ENCODE data around the gene PCGF2.
"Not testable (repeated sequence)": the region's sequence is repeated elsewhere in the genome, so short reads cannot be mapped to it uniquely, and the experiment has no call there.

PCGF2 gene

DNA sequence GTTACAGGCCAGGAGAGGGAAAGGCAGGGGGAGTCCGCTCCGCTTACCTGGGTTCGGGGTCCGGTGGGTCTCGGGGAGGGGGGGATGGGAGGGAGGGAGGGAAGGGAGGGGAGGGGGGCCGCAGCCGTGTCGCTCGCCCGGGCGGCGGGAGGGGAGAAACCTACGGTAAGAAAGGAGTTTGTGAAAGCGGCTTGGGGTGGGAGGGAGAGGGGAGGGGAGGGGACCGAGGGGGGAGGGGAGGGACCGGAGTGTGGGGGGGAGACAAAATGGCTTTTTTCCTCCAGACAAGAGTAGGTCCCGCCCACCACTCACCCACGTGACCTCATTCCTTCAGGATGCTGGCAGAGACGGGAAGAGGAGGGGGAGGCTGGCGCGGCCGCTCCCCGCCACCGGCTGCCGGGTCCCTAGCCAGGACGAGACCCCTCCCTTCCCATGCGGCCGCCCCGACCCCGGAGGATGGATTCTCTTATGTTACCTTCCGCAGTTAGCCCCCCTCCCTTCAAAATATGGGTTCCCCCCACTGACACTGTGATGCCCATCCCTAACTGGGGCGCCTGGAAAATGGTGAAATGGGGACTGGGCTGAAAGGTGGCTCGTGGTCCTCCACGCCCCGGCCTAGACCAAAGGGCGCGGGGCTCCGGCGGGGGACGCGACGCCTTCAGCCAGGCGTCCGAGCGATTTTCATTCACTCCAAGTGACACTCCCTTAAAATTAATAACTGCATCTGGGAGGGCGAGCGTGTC is at the start of gene PCGF2:
PCGF2 (minus strand) TSS at position 188 of the 743 bp plus-strand sequence. CDS start 7,934 bp downstream, outside the sequence.
- TF ChIP-seq, protein P1, sequence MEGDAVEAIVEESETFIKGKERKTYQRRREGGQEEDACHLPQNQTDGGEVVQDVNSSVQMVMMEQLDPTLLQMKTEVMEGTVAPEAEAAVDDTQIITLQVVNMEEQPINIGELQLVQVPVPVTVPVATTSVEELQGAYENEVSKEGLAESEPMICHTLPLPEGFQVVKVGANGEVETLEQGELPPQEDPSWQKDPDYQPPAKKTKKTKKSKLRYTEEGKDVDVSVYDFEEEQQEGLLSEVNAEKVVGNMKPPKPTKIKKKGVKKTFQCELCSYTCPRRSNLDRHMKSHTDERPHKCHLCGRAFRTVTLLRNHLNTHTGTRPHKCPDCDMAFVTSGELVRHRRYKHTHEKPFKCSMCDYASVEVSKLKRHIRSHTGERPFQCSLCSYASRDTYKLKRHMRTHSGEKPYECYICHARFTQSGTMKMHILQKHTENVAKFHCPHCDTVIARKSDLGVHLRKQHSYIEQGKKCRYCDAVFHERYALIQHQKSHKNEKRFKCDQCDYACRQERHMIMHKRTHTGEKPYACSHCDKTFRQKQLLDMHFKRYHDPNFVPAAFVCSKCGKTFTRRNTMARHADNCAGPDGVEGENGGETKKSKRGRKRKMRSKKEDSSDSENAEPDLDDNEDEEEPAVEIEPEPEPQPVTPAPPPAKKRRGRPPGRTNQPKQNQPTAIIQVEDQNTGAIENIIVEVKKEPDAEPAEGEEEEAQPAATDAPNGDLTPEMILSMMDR (IDR thresholded peaks at IDR 0.05; ENCODE audit: insufficient read depth, low read length, missing control alignments) = no peak
- H3K4me3 ChIP-seq (ENCODE audit: low read depth, low read length) = peak within 1 kb of the TSS; percentile 88
- ChIA-PET CTCF (interaction anchor here (3.0 to 5.4 kb wide), 2 partner anchors 13 to 71 kb away, joined by 9 to 78 read pairs; no protein-coding TSS in a partner anchor), POLR2A (no interaction called here)
- DNase-seq (ENCODE audit: low read depth, low spot score) = peak; percentile 50

DNA sequence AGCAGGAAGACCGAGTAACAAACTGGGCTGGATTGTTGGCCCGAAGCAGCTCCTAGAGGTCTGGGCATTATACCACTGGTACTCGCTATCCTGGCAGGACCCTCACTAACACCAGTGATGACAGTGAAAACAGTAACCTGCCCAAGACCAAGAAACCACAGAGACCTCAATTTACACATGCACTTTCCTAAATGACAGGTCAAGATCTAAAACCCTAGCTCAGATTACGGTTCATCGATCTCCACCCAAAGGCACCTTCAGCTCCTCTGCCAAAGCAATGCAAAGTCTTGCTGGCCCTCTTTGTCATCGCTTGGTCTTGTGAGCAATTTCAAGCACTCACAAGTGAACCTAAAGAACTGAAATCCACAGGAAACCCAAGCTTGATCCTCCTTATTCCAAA is 49.7 kb upstream of the PCGF2 start:
- DNase-seq (ENCODE audit: low read depth, low spot score) = no peak
- TF ChIP-seq, protein P1 (IDR thresholded peaks at IDR 0.05; ENCODE audit: insufficient read depth, low read length, missing control alignments) = no peak
- ChIA-PET POLR2A (interaction anchor here (0.6 to 2.4 kb wide), 6 partner anchors 13 to 402 kb away, joined by 3 to 6 read pairs (median 3); partner anchors contain the start of genes LASP1 and RPL19), CTCF (interaction anchor here (1.9 kb wide), 1 partner anchor 10 kb away, joined by 5 read pairs; no protein-coding TSS in a partner anchor)
- peak overlapping the region; percentile 92 for H3K4me3 ChIP-seq (ENCODE audit: low read depth, low read length)

DNA sequence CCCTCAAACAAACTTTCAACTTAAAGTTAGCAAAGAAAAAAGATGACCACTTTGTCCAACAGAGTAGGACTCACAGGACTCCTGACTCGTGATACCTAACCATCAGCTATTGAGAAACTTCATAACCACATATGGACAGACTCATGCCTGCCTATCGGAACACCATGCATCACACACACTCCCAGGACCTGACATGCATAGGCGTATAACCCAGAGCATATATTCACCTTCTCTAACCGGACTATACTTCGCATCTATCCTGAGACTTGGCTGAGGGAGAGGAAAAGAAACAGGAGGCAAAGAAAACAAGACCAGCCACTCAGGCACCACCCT is 49.0 kb upstream of the PCGF2 start:
- no peak for DNase-seq (ENCODE audit: low read depth, low spot score)
- TF ChIP-seq, protein P1 (IDR thresholded peaks at IDR 0.05; ENCODE audit: insufficient read depth, low read length, missing control alignments) = no peak
- CTCF ChIA-PET = interaction anchor here (1.2 kb wide), 1 partner anchor 51 kb away, joined by 4 read pairs; no protein-coding TSS in a partner anchor
- POLR2A ChIA-PET = interaction anchor here (0.6 to 2.4 kb wide), 3 partner anchors 57 to 72 kb away, joined by 3 to 6 read pairs (median 4); partner anchors contain the start of gene LASP1
- H3K4me3 ChIP-seq (ENCODE audit: low read depth, low read length) = peak overlapping the region; percentile 92

DNA sequence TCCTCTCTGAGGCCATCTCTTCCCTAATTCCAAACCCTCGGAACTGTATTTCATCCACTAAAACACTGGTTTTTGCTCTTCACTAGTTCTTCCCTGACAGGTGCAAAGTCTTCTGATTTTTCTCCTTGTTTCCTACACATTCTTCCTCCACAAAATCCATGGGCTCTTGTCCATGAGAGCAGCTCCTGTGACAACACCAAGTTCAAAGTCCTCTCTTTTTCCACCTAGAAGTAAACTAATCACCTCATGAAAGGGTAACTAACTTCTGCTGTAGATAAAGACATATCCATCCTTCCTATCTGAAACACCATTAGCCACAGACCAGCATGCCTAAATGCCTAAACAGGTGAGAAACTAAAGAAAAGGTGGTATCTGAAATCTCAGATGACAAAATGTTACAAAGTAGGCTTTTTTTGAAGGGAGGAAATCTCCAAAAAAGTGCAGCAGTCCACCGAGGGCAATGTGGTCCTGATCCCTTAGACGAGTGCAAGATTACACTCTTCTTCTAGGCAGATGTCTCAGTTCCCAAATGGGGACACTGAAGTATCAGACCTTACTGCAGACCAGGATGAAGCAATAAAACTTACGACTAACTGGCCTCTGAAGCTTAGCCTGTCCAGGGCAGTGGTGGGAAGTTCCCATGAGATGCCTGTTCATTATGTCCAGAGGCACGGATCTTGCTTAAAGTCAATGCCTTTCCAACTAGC is 48.5 kb upstream of the PCGF2 start:
- no peak for DNase-seq (ENCODE audit: low read depth, low spot score)
- CTCF ChIA-PET = interaction anchor here (1.2 kb wide), 1 partner anchor 50 kb away, joined by 4 read pairs; no protein-coding TSS in a partner anchor
- H3K4me3 ChIP-seq (ENCODE audit: low read depth, low read length) = no peak overlapping the region; the same call in 1 of the 2 replicates
- TF ChIP-seq, protein P1 (IDR thresholded peaks at IDR 0.05; ENCODE audit: insufficient read depth, low read length, missing control alignments) = no peak
- POLR2A ChIA-PET = interaction anchor here (0.6 to 1.0 kb wide), 2 partner anchors 57 to 73 kb away, joined by 3 to 4 read pairs; no protein-coding TSS in a partner anchor

DNA sequence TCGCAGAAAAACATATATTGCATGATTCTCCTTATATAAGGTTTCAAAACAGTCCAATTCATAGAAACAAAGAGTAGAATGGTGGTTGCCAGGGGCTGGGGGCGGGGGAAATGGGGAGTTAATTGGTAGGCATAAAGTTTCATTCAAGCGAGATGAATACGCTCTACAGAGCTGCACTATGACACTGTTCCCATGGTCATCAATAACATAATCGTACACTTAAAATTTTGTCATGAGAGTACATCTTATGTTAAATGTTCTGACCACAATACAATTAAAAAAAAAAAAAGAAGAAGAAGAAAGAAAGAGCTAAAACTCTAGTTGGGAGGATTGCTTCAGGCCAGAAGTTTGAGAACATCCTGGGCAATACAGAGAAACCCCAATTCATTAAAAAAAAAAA is 46.1 kb upstream of the PCGF2 start:
- no peak overlapping the region for H3K4me3 ChIP-seq (ENCODE audit: low read depth, low read length)
- TF ChIP-seq, protein P1 (IDR thresholded peaks at IDR 0.05; ENCODE audit: insufficient read depth, low read length, missing control alignments) = no peak
- DNase-seq (ENCODE audit: low read depth, low spot score) = no peak
- ChIA-PET CTCF (interaction anchor here (0.7 kb wide), 1 partner anchor 177 kb away, joined by 4 read pairs; no protein-coding TSS in a partner anchor), POLR2A (interaction anchor here (0.6 kb wide), 1 partner anchor 151 kb away, joined by 3 read pairs; no protein-coding TSS in a partner anchor)

DNA sequence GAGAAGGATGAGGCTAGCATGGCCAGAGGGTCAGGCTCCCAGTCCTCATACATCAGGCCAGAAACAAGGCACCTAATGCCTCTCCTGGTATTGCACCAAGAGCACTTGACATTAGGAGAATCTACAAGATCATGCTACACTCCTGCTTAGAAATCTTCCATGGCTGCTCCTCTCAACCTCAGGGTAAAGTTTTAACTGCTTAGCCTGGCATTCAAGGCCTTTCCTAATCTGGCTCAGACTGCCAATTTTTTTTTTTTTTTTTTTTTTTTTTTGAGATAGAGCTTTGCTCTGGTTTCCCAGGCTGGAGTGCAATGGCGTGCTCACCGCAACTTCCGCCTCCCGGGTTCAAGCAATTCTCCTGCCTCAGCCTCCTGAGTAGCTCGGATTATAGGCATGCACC is 43.0 kb upstream of the PCGF2 start:
- CTCF ChIA-PET = no interaction called here

DNA sequence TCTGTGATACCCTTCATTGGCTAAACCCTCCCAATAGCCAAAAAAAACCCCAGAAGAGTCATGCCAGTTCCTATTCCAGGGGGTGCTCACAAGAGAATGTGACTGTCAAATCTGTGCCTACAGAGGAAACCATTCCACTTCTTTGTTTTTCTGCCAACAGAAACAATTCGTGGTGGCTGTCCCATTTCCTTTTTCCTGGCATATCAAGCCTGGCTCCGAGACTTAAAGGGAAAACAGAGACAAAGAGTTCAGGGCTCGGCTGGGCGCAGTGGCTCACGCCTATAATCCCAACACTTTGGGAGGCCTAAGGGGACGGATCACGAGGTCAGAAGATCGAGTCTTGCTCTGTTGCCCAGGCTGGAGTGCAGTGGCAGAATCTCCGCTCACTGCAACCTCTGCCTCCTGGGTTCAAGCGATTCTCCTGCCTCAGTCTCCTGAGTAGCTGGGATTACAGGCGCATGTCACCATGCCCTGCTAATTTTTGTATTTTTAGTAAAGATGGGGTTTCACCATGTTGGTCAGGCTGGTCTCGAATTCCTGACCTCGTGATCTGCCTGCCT is 42.1 kb upstream of the PCGF2 start:
- POLR2A ChIA-PET; DNase-seq (ENCODE audit: low read depth, low spot score); H3K4me3 ChIP-seq (ENCODE audit: low read depth, low read length); CTCF ChIA-PET: not testable (repeated sequence)

More for the DNA sequence above, 43.0 kb upstream of the PCGF2 start:
- POLR2A ChIA-PET = no interaction called here
- no peak for DNase-seq (ENCODE audit: low read depth, low spot score)
- TF ChIP-seq, protein P1 (IDR thresholded peaks at IDR 0.05; ENCODE audit: insufficient read depth, low read length, missing control alignments) = no peak
- no peak overlapping the region for H3K4me3 ChIP-seq (ENCODE audit: low read depth, low read length)

Measured in AG04449 (cell line).